ENCODE data around the gene PLXNA1.

PLXNA1 gene

GRCh38 chr3:127003175-127003555, 20.2 kb downstream of the PLXNA1 start:
- no peak for DNase-seq (ENCODE audit: low read depth)
- no peak for TF ChIP-seq CTCF (conservative IDR thresholded peaks at IDR 0.05; ENCODE audit: control insufficient read depth, insufficient read depth, low read depth, low read length)

DNA sequence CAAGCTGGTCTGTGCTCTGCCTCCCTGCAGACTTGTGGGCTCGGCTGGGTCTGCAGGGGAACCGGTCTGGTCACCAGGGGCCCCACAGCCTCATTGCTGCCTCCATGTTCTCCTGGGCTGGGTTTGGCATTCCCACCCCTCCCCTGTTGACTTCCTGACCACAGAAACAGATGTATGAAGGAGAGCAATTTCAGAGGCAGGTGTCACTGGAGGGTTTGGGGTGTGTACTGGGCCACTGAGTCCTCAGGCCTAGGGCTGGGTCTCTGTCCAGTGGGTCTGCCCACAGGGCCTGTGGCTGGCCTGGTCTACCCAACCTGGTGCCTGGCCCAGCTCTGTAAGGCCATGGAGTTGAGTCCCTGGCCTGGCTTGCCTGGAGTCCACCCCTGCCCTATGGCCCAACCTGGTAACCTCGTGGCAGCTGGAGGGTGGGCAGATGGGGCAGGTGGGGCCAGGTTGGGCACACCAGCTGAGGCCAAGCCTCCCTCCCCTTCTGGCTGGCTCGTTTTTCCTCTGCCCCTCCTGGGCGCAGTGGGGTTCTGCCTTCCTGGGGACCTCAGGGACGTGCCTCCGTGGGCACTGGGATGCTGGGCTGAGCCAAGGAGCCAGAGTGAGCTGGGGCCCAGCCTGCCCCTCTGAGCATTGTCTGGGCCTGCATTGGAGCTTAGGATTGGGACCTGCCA, 20.8 kb downstream of the PLXNA1 start:
- no peak for TF ChIP-seq CTCF (conservative IDR thresholded peaks at IDR 0.05; ENCODE audit: control insufficient read depth, insufficient read depth, low read depth, low read length)
- DNase-seq (ENCODE audit: low read depth) = no peak
- no peak overlapping the region for H3K4me3 ChIP-seq (ENCODE audit: control insufficient read depth, low read depth, low read length)

More at GRCh38 chr3:127003175-127003555, 20.2 kb downstream of the PLXNA1 start:
- H3K4me3 ChIP-seq (ENCODE audit: control insufficient read depth, low read depth, low read length) = no peak overlapping the region

DNA sequence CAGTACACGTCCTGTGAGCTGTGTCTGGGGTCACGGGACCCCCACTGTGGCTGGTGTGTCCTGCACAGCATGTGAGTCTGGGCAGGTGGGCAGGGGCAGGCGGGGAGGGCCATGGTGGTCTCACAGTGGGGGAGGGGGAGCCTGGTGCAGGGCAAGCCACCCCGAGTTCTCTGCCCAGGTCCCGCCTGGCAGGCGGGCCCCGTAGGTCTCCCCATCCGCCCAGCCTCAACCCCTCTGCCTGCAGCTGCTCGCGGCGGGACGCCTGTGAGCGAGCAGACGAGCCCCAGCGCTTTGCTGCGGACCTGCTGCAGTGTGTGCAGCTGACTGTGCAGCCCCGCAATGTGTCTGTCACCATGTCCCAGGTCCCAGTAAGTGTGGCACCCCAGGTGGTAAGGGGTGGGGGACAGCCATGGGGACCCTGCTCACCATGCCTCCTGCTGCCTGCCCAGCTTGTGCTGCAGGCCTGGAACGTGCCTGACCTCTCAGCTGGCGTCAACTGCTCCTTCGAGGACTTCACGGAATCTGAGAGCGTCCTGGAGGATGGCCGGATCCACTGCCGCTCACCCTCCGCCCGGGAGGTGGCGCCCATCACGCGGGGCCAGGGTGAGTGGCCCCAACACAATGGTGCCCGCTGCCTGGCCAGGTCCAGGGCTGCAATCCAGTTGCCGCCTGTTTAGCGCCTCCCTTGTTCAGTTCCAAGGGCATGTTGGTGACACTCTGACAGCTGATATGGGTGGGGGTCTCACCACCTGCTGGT, 21.9 kb downstream of the PLXNA1 start:
- no peak for TF ChIP-seq CTCF (conservative IDR thresholded peaks at IDR 0.05; ENCODE audit: control insufficient read depth, insufficient read depth, low read depth, low read length)
- H3K4me3 ChIP-seq (ENCODE audit: control insufficient read depth, low read depth, low read length) = no peak overlapping the region
- DNase-seq (ENCODE audit: low read depth) = no peak

DNA sequence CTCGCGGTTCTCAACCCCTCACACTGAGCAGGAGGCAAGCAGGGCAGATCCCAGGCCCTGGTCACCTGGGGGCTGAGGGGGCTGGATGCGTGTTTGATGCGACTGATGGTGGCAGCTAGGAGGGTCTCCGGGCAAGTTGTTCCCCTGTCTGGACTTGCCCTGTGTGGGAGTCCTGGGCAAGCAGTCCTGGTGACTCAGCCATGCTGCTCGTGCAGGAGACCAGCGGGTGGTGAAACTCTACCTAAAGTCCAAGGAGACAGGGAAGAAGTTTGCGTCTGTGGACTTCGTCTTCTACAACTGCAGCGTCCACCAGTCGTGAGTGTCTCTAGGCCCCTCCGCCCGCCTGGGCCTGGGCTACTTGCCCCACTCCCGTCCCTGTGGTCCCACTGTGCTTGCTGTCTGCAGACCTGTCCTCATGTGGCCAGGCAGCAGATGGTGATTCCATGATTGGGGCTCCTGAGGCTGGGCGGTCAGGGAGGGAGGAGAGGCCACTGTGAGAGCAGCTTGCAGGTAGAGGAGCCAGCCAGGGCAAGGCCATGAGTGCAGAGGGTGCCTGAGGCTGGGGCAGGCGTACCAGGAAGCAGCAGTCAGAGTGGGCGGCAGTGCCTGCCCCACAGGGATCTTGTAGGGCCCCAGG, 23.1 kb downstream of the PLXNA1 start:
- H3K4me3 ChIP-seq (ENCODE audit: control insufficient read depth, low read depth, low read length) = no peak overlapping the region
- peak; percentile 55 for DNase-seq (ENCODE audit: low read depth)
- TF ChIP-seq CTCF (conservative IDR thresholded peaks at IDR 0.05; ENCODE audit: control insufficient read depth, insufficient read depth, low read depth, low read length) = no peak

DNA sequence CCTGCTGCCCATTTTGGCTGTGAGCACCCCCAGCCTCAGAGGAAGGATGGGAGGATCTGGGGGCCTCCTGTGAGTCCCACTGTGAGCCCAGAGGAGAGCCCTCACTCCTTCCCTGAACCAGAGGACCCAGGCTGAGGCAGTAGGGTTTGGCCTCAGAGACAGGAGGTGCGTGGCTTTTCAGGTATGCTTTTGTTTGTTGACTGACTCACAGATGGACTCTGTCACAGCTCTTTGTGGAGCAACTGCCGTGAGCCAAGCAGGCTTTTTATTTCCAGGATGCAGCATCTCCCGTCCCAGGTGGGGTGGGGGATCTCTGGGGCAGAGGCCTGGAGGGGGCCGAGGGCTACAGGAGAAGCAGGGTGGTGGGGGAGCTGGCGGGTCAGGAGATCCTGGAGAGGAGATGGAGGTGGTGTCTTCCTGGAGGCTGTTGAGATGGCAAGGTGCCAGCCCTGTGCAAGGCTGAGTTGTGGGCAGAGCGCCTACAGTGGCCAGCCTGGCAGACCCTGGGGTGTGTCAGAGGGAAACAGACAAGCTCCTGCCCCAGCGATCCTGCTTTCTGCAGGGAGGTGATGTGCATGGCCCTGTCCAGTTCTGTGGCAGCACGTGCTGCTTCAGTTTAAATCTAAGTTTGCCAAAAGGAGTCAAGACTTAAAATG, 24.0 kb downstream of the PLXNA1 start:
- DNase-seq (ENCODE audit: low read depth) = no peak
- TF ChIP-seq CTCF (conservative IDR thresholded peaks at IDR 0.05; ENCODE audit: control insufficient read depth, insufficient read depth, low read depth, low read length) = no peak
- H3K4me3 ChIP-seq (ENCODE audit: control insufficient read depth, low read depth, low read length) = no peak overlapping the region

GRCh38 chr3:127008236-127008635, 25.3 kb downstream of the PLXNA1 start:
- DNase-seq (ENCODE audit: low read depth) = no peak
- no peak overlapping the region for H3K4me3 ChIP-seq (ENCODE audit: control insufficient read depth, low read depth, low read length)
- TF ChIP-seq CTCF (conservative IDR thresholded peaks at IDR 0.05; ENCODE audit: control insufficient read depth, insufficient read depth, low read depth, low read length) = no peak
